H1 (cell line): Measurements from ENCODE around the gene ARHGDIG. TPM values are rescaled to one million over a fixed set of nuclear protein-coding genes. Genes with fewer than 3 reads are reported as not detected.

Experiments used
- CTCF ChIA-PET: fragments of 300-600 bp; sonication (Branson Sonifier 250); formaldehyde crosslinking; loops from one replicate; lab custom pipeline; 2021; ENCODE audit not compliant: partially characterized antibody; lab: Charles Lee
- POLR2A ChIA-PET: fragments of 300-600 bp; sonication (Branson Sonifier 250); formaldehyde crosslinking; loops from one replicate; lab custom pipeline; 2021; ENCODE audit warnings: inconsistent platforms; ENCODE audit not compliant: partially characterized antibody; lab: Charles Lee
- DNase-seq, 2 experiments: peaks; one replicate each; pipeline versions ENCODE4 v3.0.0 to v3.0.0-alpha.2; 2010 to 2022; ENCODE audit warnings: low spot score in 2 of 2, low read depth in 1 of 2, mixed read lengths in 1 of 2
- FAIRE-seq: peaks from 2 replicates; lab custom pipeline; 2011; peaks lifted over from hg19 to GRCh38; lab: Jason Lieb, UNC
- H2AFZ ChIP-seq: 2 replicates; pipeline ENCODE4 v1.8.1; 2012; ENCODE audit warnings: low read length, inconsistent platforms
- H2AK5ac ChIP-seq: 2 replicates; pipeline ENCODE4 v1.6.1; 2013; ENCODE audit warnings: low read depth, low read length
- H2BK120ac ChIP-seq: replicated peaks from 2 replicates; pipeline ENCODE3; 2013; ENCODE audit warnings: low read depth, low read length, inconsistent platforms
- H2BK12ac ChIP-seq: 2 replicates; pipeline ENCODE4 v1.6.1; 2013; ENCODE audit warnings: low read depth, low read length
- H2BK15ac ChIP-seq: 2 replicates; pipeline ENCODE4 v1.6.1; 2013; ENCODE audit warnings: low read length
- H2BK20ac ChIP-seq: 2 replicates; pipeline ENCODE4 v1.6.1; 2013; ENCODE audit warnings: low read length
- H2BK5ac ChIP-seq: 2 replicates; pipeline ENCODE4 v1.6.1; 2013; ENCODE audit warnings: low read depth, low read length
- H3K14ac ChIP-seq: 2 replicates; pipeline ENCODE4 v1.6.1; 2013; ENCODE audit warnings: inconsistent platforms; ENCODE audit not compliant: insufficient read length
- H3K18ac ChIP-seq: 2 replicates; pipeline ENCODE4 v1.6.1; 2013; ENCODE audit warnings: low read length; ENCODE audit errors: extremely low read depth
- H3K23ac ChIP-seq: 2 replicates; pipeline ENCODE4 v1.6.1; 2013; ENCODE audit warnings: inconsistent platforms; ENCODE audit not compliant: insufficient read length
- H3K23me2 ChIP-seq: 2 replicates; pipeline ENCODE4 v1.6.1; 2013; ENCODE audit warnings: low read depth, low read length
- H3K27ac ChIP-seq: 2 replicates; pipeline ENCODE4 v1.6.1; 2011; ENCODE audit warnings: low read depth, low read length, inconsistent platforms
- H3K27me3 ChIP-seq, 4 experiments: replicated peaks in 1 of 4; 1 replicate in 1 of 4; 2 replicates in 3 of 4; pipeline versions ENCODE4 v1.6.1 to v1.8.1; 2011 to 2013; ENCODE audit warnings: low read length in 3 of 4, mild to moderate bottlenecking in 3 of 4, inconsistent platforms in 2 of 4, mixed read lengths in 2 of 4, moderate library complexity in 1 of 4; ENCODE audit not compliant: control insufficient read depth in 3 of 4, insufficient read depth in 3 of 4; ENCODE audit errors: extremely low read depth in 1 of 4
- H3K36me3 ChIP-seq, 4 experiments: 2 replicates each; pipeline versions ENCODE4 v1.6.1 to v1.8.1; 2011 to 2013; ENCODE audit warnings: mild to moderate bottlenecking in 4 of 4, low read length in 3 of 4, moderate library complexity in 2 of 4, control low read depth in 1 of 4, inconsistent platforms in 1 of 4; ENCODE audit not compliant: insufficient read depth in 4 of 4, control insufficient read depth in 2 of 4
- H3K4ac ChIP-seq: replicated peaks from 2 replicates; pipeline ENCODE3; 2013; ENCODE audit warnings: low read length, low read depth, mixed read lengths, inconsistent platforms; ENCODE audit not compliant: insufficient read length
- H3K4me1 ChIP-seq, 4 experiments: replicated peaks in 1 of 4; 1 replicate in 1 of 4; 2 replicates in 3 of 4; pipeline versions ENCODE4 v1.6.1 to v1.8.1; 2011 to 2013; ENCODE audit warnings: low read length in 3 of 4, inconsistent platforms in 2 of 4, mixed read lengths in 1 of 4; ENCODE audit not compliant: insufficient read depth in 4 of 4, control insufficient read depth in 3 of 4
- H3K4me2 ChIP-seq, 2 experiments: 2 replicates each; pipeline versions ENCODE4 v1.6.1 to v1.8.1; 2011 to 2013; ENCODE audit warnings: low read depth in 2 of 2, low read length in 2 of 2, control low read depth in 1 of 2, inconsistent platforms in 1 of 2, mild to moderate bottlenecking in 1 of 2; ENCODE audit not compliant: insufficient read depth in 1 of 2
- H3K4me3 ChIP-seq, 4 experiments: fragments of 200-600, 300-600 bp in 1 of 4; sonication (generic), shearing (Covaris generic), sonication (Bioruptor Twin) in 1 of 4; 2 replicates each; pipeline versions ENCODE4 v1.5.1 to v1.8.1; 2011 to 2016; ENCODE audit warnings: low read length in 4 of 4, low read depth in 3 of 4, control low read depth in 2 of 4, inconsistent platforms in 2 of 4, mild to moderate bottlenecking in 2 of 4, mixed read lengths in 1 of 4, moderate library complexity in 1 of 4; ENCODE audit not compliant: insufficient read depth in 2 of 4; ENCODE audit errors: extremely low read depth in 1 of 4
- H3K56ac ChIP-seq: replicated peaks from 2 replicates; pipeline ENCODE3; 2013; ENCODE audit warnings: low read depth, mild to moderate bottlenecking, mixed read lengths, low read length, inconsistent platforms; ENCODE audit not compliant: insufficient read length
- H3K79me1 ChIP-seq: 2 replicates; pipeline ENCODE4 v1.6.1; 2013; ENCODE audit warnings: low read depth, low read length, control low read depth
- H3K79me2 ChIP-seq, 2 experiments: 2 replicates each; pipeline versions ENCODE4 v1.6.1 to v1.8.1; 2012 to 2013; ENCODE audit warnings: low read length in 2 of 2, mild to moderate bottlenecking in 2 of 2, inconsistent platforms in 1 of 2; ENCODE audit not compliant: insufficient read depth in 2 of 2, control insufficient read depth in 1 of 2
- H3K9ac ChIP-seq, 4 experiments: replicated peaks in 1 of 4; 1 replicate in 1 of 4; 2 replicates in 3 of 4; pipeline versions ENCODE4 v1.6.1 to v1.8.1; 2011 to 2013; ENCODE audit warnings: low read depth in 3 of 4, low read length in 3 of 4, control low read depth in 2 of 4, mild to moderate bottlenecking in 2 of 4, moderate library complexity in 2 of 4, inconsistent platforms in 1 of 4; ENCODE audit errors: extremely low read depth in 1 of 4
- H3K9me3 ChIP-seq, 2 experiments: 2 replicates each; pipeline versions ENCODE4 v1.6.1 to v1.8.1; 2012 to 2013; ENCODE audit warnings: mild to moderate bottlenecking in 2 of 2, moderate library complexity in 2 of 2, control low read depth in 1 of 2, inconsistent platforms in 1 of 2, low read depth in 1 of 2, low read length in 1 of 2, mixed read lengths in 1 of 2; ENCODE audit not compliant: insufficient read depth in 2 of 2
- H4K20me1 ChIP-seq, 2 experiments: replicated peaks in 1 of 2; 2 replicates each; pipeline versions ENCODE3 to v1.8.1; 2011 to 2013; ENCODE audit warnings: inconsistent platforms in 2 of 2, low read length in 2 of 2, mild to moderate bottlenecking in 1 of 2; ENCODE audit not compliant: insufficient read depth in 2 of 2, control insufficient read depth in 1 of 2
- H4K5ac ChIP-seq: 2 replicates; pipeline ENCODE4 v1.6.1; 2013; ENCODE audit warnings: low read length, low read depth, mixed read lengths, inconsistent platforms; ENCODE audit not compliant: insufficient read length
- H4K8ac ChIP-seq: 2 replicates; pipeline ENCODE4 v1.8.0; 2013; ENCODE audit warnings: mild to moderate bottlenecking, moderate library complexity, low read length, inconsistent platforms; ENCODE audit not compliant: insufficient read depth; ENCODE audit errors: extremely low read depth
- H4K91ac ChIP-seq: replicated peaks from 2 replicates; pipeline ENCODE3; 2013; ENCODE audit warnings: low read length, mixed read lengths, inconsistent platforms; ENCODE audit not compliant: insufficient read length
- BRCA1 ChIP-seq: IDR thresholded peaks from 2 replicates; pipeline ENCODE4 v1.6.1; 2012; ENCODE audit warnings: low read depth, low read length, improper control_type of control experiment
- CTBP2 ChIP-seq: IDR thresholded peaks from 2 replicates; pipeline ENCODE4 v1.7.0; 2011; ENCODE audit warnings: borderline replicate concordance, mild to moderate bottlenecking, moderate library complexity, mixed read lengths, low read length; ENCODE audit not compliant: insufficient read depth, insufficient read length
- FOSL1 ChIP-seq: IDR thresholded peaks from 2 replicates; pipeline ENCODE4 v1.6.1; 2011; ENCODE audit warnings: mild to moderate bottlenecking, low read depth, low read length, moderate library complexity; ENCODE audit not compliant: insufficient read depth
- HDAC2 ChIP-seq, 2 experiments: fragments of 300-600 bp in 1 of 2; sonication (generic) in 1 of 2; IDR thresholded peaks; 2 replicates each; pipeline ENCODE4 v1.6.1; 2011 to 2012; ENCODE audit warnings: low read depth in 2 of 2, low read length in 2 of 2, mild to moderate bottlenecking in 2 of 2, moderate library complexity in 2 of 2, borderline replicate concordance in 1 of 2, inconsistent platforms in 1 of 2
- JUN ChIP-seq: IDR thresholded peaks from 2 replicates; pipeline ENCODE4 v1.6.1; 2011; ENCODE audit warnings: low read depth, mild to moderate bottlenecking, improper control_type of control experiment, low read length
- KDM1A ChIP-seq: fragments of 200-600, 300-600 bp; sonication (generic); IDR thresholded peaks from 2 replicates; pipeline ENCODE4 v1.7.1; 2016; ENCODE audit warnings: mild to moderate bottlenecking, low read length, borderline replicate concordance
- PHF8 ChIP-seq: fragments of 200-600 bp; sonication (generic); conservative IDR thresholded peaks from 2 replicates; pipeline ENCODE4 v1.7.1; 2012; ENCODE audit warnings: low read depth, mild to moderate bottlenecking, inconsistent platforms, low read length, moderate library complexity
- POLR2AphosphoS5 ChIP-seq: IDR thresholded peaks from 2 replicates; pipeline ENCODE4 v1.6.1; 2011; ENCODE audit warnings: low read depth, low read length
- SAP30 ChIP-seq: fragments of 300-600 bp; sonication (generic); IDR thresholded peaks from 2 replicates; pipeline ENCODE4 v1.7.1; 2012; ENCODE audit warnings: low read length, moderate library complexity, mild to moderate bottlenecking, inconsistent platforms; ENCODE audit not compliant: insufficient read depth, insufficient replicate concordance
- SIRT6 ChIP-seq: IDR thresholded peaks from one replicate; pipeline ENCODE4 v1.7.1; 2012; ENCODE audit warnings: low read length, inconsistent platforms
- TAF1 ChIP-seq: IDR thresholded peaks from 2 replicates; pipeline ENCODE4 v1.6.1; 2011; ENCODE audit warnings: mild to moderate bottlenecking, low read depth, low read length
- YY1 ChIP-seq: IDR thresholded peaks from 2 replicates; pipeline ENCODE4 v1.6.1; 2011; ENCODE audit warnings: low read depth, mild to moderate bottlenecking, low read length
- ZNF274 ChIP-seq: IDR thresholded peaks from 2 replicates; pipeline ENCODE4 v1.7.0; 2012; ENCODE audit warnings: low read length, borderline replicate concordance; ENCODE audit errors: extremely low read depth
- WGBS, 2 experiments: shearing (Covaris generic) in 1 of 2; methylation state at CpG; one replicate each; pipeline versions ENCODE4 v1.1.6 to v1.1.7; 2013 to 2015; ENCODE audit warnings: low lambda C conversion rate in 2 of 2, mixed read lengths in 2 of 2, inconsistent platforms in 1 of 2, low coverage in 1 of 2, missing lambda C conversion rate in 1 of 2; ENCODE audit not compliant: insufficient replicate concordance in 2 of 2, insufficient coverage in 1 of 2, insufficient read length in 1 of 2; ENCODE audit errors: extremely low coverage in 1 of 2, missing lambda C conversion rate in 1 of 2; 5-methylcytosine and 5-hydroxymethylcytosine counted together
- polyA plus RNA-seq, 7 experiments: library from polyadenylated mRNA; depleted of rRNA in 3 of 7; stranded (reverse) in 5 of 7; unstranded in 2 of 7; fragments of >200 nt in 5 of 7; fragments of 200-250 nt in 2 of 7; gene quantifications; 1 replicate in 5 of 7; 2 replicates in 1 of 7; 4 replicates in 1 of 7; pipeline versions ENCODE4 v1.2.1 to v1.2.3, GENCODE V29; 2011 to 2013; ENCODE audit warnings: missing spikeins in 2 of 7, mixed read lengths in 2 of 7
- total RNA-seq: library from RNA; stranded (reverse); fragmentation: NEBNext Ultra II Directional; extraction: Animal tissue kit (Norgen Biotek cat#: 25700); gene quantifications from 2 replicates; pipeline ENCODE4 v1.2.1, GENCODE V29; 2021

Gene ARHGDIG
- total and polyA plus RNA-seq, 2 of the 8 experiments (the other 6 are each of a cell fraction or from before 2014, with no cell fraction given), result 1.2 to 2.9 TPM

- H3K23ac ChIP-seq, result no peak overlapping the region
- peaks cover 5 to 12% (median 8%) of the 10 kb centered on the region in 4 experiments; a peak in 6 of 8 replicates for H3K36me3 ChIP-seq
- CTCF ChIA-PET, result interaction anchor here (1.3 kb wide), 1 partner anchor 74 kb away, joined by 3 read pairs; no protein-coding TSS in a partner anchor
- H3K4me2 ChIP-seq, result no peak overlapping the region
- no peaks in the 10 kb centered on the region for H3K9me3 ChIP-seq
- no peak overlapping the region for H4K91ac ChIP-seq
- POLR2A ChIA-PET, result interaction anchor here (1.2 to 2.0 kb wide), 2 partner anchors 7 to 10 kb away, joined by 4 read pairs; no protein-coding TSS in a partner anchor
- H3K4me3 ChIP-seq, result no peak overlapping the region
- no peak overlapping the region for H3K56ac ChIP-seq
- no peak overlapping the region for H2BK20ac ChIP-seq
- WGBS, 2 experiments, result 95% methylated on average over 27 of the region's 29 CpGs; no CpG with 5 or more reads in 1 of the 2 experiments
- no peak overlapping the region for H2AK5ac ChIP-seq
- H3K4ac ChIP-seq, result no peak overlapping the region
- 0 out of 2 replicates have a peak, but pooled peaks cover under 1% of the 10 kb centered on the region for H3K23me2 ChIP-seq
- no peaks in the 10 kb centered on the region for H3K79me2 ChIP-seq
- no peak overlapping the region for H2BK120ac ChIP-seq
- no peak overlapping the region for H2BK15ac ChIP-seq
- no peak for FAIRE-seq
- H3K9ac ChIP-seq, result no peak overlapping the region
- no peak for DNase-seq
- H2AFZ ChIP-seq, result no peak overlapping the region
- no peaks in the 10 kb centered on the region for H3K27me3 ChIP-seq
- no peaks in the 10 kb centered on the region for H3K79me1 ChIP-seq
- H3K27ac ChIP-seq, result no peak overlapping the region
- no peak overlapping the region for H2BK12ac ChIP-seq
- H4K20me1 ChIP-seq, result peaks cover 0 to 13% of the 10 kb centered on the region in 2 experiments
- H4K5ac ChIP-seq, result no peak overlapping the region
- no peaks in the 10 kb centered on the region for H3K4me1 ChIP-seq
- H3K14ac ChIP-seq, result no peak overlapping the region
- no peak overlapping the region for H3K18ac ChIP-seq
- H4K8ac ChIP-seq, result no peak overlapping the region
- H2BK5ac ChIP-seq, result no peak overlapping the region
- no peak for TF ChIP-seq TAF1
- TF ChIP-seq KDM1A, result no peak
- TF ChIP-seq JUN, result no peak
- no peak for TF ChIP-seq YY1
- no peak for TF ChIP-seq BRCA1
- TF ChIP-seq PHF8, result no peak
- TF ChIP-seq CTBP2, result no peak
- TF ChIP-seq HDAC2 (IDR thresholded peaks at IDR 0.05; ENCODE audit: borderline replicate concordance in 1 of 2, low read depth in 2 of 2, low read length in 2 of 2), result no peak
- no peak for TF ChIP-seq ZNF274
- TF ChIP-seq SAP30, result no peak
- TF ChIP-seq FOSL1, result no peak
- no peak for TF ChIP-seq SIRT6
- no peak for TF ChIP-seq POLR2AphosphoS5
Observed at GRCh38 chr16:262121-262745, 18.2 kb upstream of the ARHGDIG start.
